Retinal pigment epithelial cell (primary cell): ENCODE measurements around the gene GLYR1.

Experiments used
- DNase-seq: peaks from one replicate; pipeline ENCODE4 v3.0.0-alpha.2; 2010; ENCODE audit warnings: low read depth
- H3K4me3 ChIP-seq: 2 replicates; pipeline ENCODE4 v1.5.1; 2011; ENCODE audit warnings: mild to moderate bottlenecking, low read length, control low read depth, moderate library complexity
- TF ChIP-seq, protein P1 (sequence below): conservative IDR thresholded peaks from 2 replicates; pipeline ENCODE4 v1.5.1; 2011; ENCODE audit warnings: low read depth, low read length, control low read depth, inconsistent platforms

GLYR1 gene

DNA sequence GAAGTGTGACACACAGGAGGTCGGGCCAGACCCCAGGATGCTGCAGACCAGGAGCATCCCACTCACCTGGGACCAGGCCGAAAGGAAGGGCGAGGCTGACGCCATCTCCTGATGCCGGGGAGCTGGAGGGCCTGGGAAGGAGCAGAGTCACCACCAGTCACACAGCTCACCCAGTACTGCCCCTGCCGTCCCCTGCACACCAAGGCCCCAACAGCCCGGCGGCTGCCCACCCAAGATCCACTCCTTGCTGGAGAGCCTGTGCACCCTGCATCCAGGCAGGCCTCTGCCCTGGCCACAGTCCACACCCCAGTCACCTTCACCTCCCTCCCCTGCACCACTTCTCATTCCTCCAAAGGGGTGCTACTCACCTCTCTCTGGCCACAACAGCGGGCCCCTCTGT lies 84.9 kb downstream of the GLYR1 start:
- no peak overlapping the region for H3K4me3 ChIP-seq
- TF ChIP-seq, protein P1, sequence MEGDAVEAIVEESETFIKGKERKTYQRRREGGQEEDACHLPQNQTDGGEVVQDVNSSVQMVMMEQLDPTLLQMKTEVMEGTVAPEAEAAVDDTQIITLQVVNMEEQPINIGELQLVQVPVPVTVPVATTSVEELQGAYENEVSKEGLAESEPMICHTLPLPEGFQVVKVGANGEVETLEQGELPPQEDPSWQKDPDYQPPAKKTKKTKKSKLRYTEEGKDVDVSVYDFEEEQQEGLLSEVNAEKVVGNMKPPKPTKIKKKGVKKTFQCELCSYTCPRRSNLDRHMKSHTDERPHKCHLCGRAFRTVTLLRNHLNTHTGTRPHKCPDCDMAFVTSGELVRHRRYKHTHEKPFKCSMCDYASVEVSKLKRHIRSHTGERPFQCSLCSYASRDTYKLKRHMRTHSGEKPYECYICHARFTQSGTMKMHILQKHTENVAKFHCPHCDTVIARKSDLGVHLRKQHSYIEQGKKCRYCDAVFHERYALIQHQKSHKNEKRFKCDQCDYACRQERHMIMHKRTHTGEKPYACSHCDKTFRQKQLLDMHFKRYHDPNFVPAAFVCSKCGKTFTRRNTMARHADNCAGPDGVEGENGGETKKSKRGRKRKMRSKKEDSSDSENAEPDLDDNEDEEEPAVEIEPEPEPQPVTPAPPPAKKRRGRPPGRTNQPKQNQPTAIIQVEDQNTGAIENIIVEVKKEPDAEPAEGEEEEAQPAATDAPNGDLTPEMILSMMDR = no peak
- DNase-seq = no peak

DNA sequence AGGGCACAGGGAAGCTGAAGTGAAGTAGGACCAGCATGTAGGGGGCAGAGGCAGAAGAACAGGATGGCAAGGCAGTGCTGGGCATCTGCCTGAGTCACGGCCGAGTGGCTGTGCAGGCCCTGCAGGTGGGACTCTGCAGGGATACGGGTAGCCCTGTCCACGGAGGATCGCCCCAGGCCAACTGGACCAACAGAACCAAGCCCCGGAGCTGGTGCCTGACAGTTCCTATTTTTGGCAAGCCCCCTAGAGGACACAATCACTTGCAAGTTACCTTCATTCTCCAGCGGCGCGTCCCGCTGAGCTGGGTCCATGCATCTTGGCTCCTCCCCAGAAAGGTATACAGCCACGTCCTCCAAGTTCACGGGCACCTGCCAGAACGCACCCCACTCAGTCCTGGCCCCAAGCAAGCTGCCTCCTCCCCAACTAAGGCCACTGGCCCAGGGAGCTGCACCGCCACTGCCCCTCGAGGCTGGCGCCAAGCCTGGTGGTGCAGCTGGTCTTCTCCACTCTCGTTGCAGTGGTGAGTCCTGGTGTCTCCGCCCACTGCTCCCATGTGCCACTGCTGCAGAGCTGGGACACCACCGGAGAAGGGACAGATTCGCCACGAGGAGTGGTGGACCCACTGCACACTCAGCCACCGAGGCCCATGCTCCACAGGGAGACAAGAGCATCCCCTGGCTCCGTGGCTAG lies 86.7 kb downstream of the GLYR1 start:
- H3K4me3 ChIP-seq = no peak overlapping the region
- no peak for DNase-seq
- TF ChIP-seq, protein P1 = no peak

DNA sequence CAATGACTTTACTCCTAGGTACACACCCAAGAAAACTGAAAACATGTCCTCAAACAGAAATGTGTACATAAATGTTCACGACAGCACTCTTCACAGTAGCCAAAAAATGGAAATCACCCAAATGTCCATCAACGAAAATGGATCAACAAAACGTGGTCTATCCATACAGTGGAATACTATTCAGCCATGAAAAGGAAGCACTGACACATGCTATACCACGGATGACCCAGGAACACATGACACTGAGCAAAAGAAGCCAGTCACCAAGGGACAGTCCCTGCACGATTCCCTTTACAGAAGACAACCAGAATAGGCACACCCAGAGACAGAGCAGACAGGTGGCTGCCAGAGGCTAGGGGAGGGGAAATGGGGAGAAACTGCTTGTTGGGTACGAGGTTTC lies 91.4 kb downstream of the GLYR1 start:
- TF ChIP-seq, protein P1 = no peak
- no peak for DNase-seq
- no peak overlapping the region for H3K4me3 ChIP-seq

DNA sequence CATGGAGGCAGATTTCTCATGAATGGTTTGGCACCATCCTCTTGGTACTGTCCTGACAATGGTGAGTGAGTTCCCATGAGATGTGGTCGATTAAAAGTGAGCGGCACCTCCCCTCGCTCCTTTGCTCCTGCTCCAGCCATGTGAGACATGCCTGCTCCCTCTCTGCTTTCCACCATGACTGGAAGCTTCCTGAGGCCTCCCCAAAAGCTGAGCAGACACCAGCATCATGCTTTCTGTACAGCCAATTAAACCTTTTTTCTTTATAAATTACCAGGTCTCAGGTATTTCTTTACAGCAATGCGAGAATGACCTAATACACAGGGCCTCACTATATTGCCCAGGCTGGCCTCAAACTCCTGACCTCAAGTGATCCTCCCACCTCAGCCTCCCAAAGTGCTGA lies 92.2 kb downstream of the GLYR1 start:
- no peak for DNase-seq
- TF ChIP-seq, protein P1 = no peak

DNA sequence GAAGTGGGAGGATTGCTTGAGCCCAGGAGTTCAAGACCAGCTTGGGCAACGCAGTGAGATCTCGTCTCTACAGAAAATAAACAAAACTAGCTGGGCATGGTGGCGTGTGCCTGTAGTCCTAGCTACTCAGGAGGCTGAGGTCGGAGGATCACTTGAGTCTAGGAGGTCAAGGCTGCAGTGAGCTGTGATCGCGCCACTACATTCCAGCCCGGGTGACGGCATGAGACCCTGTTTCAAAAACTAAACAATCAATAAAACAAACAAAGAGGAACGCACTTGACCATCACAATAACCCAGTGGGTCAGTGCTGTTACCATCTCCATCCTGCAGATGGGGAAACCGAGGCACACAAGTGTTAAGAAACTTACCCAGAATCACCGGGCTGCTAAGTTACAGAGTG lies 93.9 kb downstream of the GLYR1 start:
- no peak for DNase-seq

More for the DNA sequence above, 92.2 kb downstream of the GLYR1 start:
- no peak overlapping the region for H3K4me3 ChIP-seq

More for the DNA sequence above, 93.9 kb downstream of the GLYR1 start:
- TF ChIP-seq, protein P1 = no peak
- H3K4me3 ChIP-seq = no peak overlapping the region
